HG03066 (cell line): ENCODE measurements around the gene TTLL13.
"Not testable (repeated sequence)": the region's sequence is repeated elsewhere in the genome, so short reads cannot be mapped to it uniquely, and the experiment has no call there.

ENCODE experiments used
- ATAC-seq: cut with Tn5 transposase; IDR thresholded peaks from one replicate; pipeline ENCODE4 v1.9.1; 2021; ENCODE audit warnings: low read depth; ENCODE audit not compliant: unreplicated experiment

Gene TTLL13

GRCh38 chr15:90234096-90234988, 15.0 kb upstream of the TTLL13 start, which contains the start of gene GDPGP1:
TSS of gene GDPGP1 (plus strand) at chr15:90234209. CDS start at chr15:90240909, 6,700 bp downstream.
- ATAC-seq = peak; percentile 52

- ATAC-seq = no peak
These were observed 10.0 kb upstream of the TTLL13 start for GRCh38 chr15:90239371-90239770.

GRCh38 chr15:90240856-90241255, 8.5 kb upstream of the TTLL13 start:
- ATAC-seq = no peak

- ATAC-seq = no peak
These were observed 7.8 kb upstream of the TTLL13 start for GRCh38 chr15:90241343-90242192.

- ATAC-seq = no peak
These were observed 5.3 kb upstream of the TTLL13 start for GRCh38 chr15:90243943-90244639.

GRCh38 chr15:90248789-90249202, 560 bp upstream of the TTLL13 start:
- ATAC-seq = no peak

GRCh38 chr15:90257776-90258175, 8.4 kb downstream of the TTLL13 start:
- no peak for ATAC-seq

GRCh38 chr15:90259524-90259923, 10.2 kb downstream of the TTLL13 start:
- peak; percentile 91 for ATAC-seq

GRCh38 chr15:90260731-90261130, 11.4 kb downstream of the TTLL13 start:
- not testable (repeated sequence) for ATAC-seq

GRCh38 chr15:90261811-90262210, 12.5 kb downstream of the TTLL13 start:
- no peak for ATAC-seq

- no peak for ATAC-seq
These were observed 13.1 kb downstream of the TTLL13 start for GRCh38 chr15:90262426-90262825.

GRCh38 chr15:90264671-90265070, 15.3 kb downstream of the TTLL13 start:
- no peak for ATAC-seq

- ATAC-seq = peak; percentile 96
These were observed 16.1 kb downstream of the TTLL13 start, which contains the start of gene NGRN for GRCh38 chr15:90265271-90266060. TSS of gene NGRN (plus strand) at chr15:90265672. CDS start at chr15:90265713, 41 bp downstream.

GRCh38 chr15:90266061-90266431, 16.7 kb downstream of the TTLL13 start:
- peak; percentile 3 for ATAC-seq

- ATAC-seq = no peak
These were observed 17.1 kb downstream of the TTLL13 start for GRCh38 chr15:90266485-90266884.

- no peak for ATAC-seq
These were observed 19.1 kb downstream of the TTLL13 start for GRCh38 chr15:90268415-90268814.

GRCh38 chr15:90270502-90271150, 21.3 kb downstream of the TTLL13 start:
- ATAC-seq = no peak

- ATAC-seq = no peak
These were observed 22.3 kb downstream of the TTLL13 start for GRCh38 chr15:90271459-90272166.

- ATAC-seq = not testable (repeated sequence)
These were observed 29.1 kb downstream of the TTLL13 start for GRCh38 chr15:90278467-90278866.
